DMS 273 treated with DMSO at 0.1 percent for 48 hours (cell line): ENCODE measurements around the gene CHMP4A.
A peak's percentile ranks its signal among the peaks of the same experiment; 100 is the strongest.
"Not testable (repeated sequence)": the region's sequence is repeated elsewhere in the genome, so short reads cannot be mapped to it uniquely, and the experiment has no call there.

Experiments
- DNase-seq: peaks from one replicate; lab custom pipeline; 2025; lab: John Stamatoyannopoulos, UW

The CHMP4A gene

GRCh38 chr14:24222987-24223386 lies 9.7 kb upstream of the CHMP4A start:
- not testable (repeated sequence) for DNase-seq

GRCh38 chr14:24219521-24219920 lies 6.2 kb upstream of the CHMP4A start:
- no peak for DNase-seq

- no peak for DNase-seq
These were observed 5.8 kb upstream of the CHMP4A start for GRCh38 chr14:24219080-24219479.

- DNase-seq: not testable (repeated sequence)
These were observed 3.6 kb upstream of the CHMP4A start for GRCh38 chr14:24216876-24217275.

- DNase-seq: no peak
These were observed 3.0 kb upstream of the CHMP4A start for GRCh38 chr14:24216345-24216699.

GRCh38 chr14:24215495-24216344 lies 2.4 kb upstream of the CHMP4A start, which contains the start of gene MDP1:
Gene MDP1, minus strand, starts transcription at chr14:24216066. Its CDS starts 111 bp downstream, at chr14:24215955.
- DNase-seq: peak; percentile 68

- DNase-seq: no peak
These were observed 776 bp upstream of the CHMP4A start for GRCh38 chr14:24213866-24214662.

- DNase-seq: no peak
These were observed 2.0 kb downstream of the CHMP4A start for GRCh38 chr14:24211311-24211710.

- no peak for DNase-seq
These were observed 5.7 kb downstream of the CHMP4A start for GRCh38 chr14:24207625-24208024.

GRCh38 chr14:24207104-24207551 lies 6.2 kb downstream of the CHMP4A start:
- DNase-seq: no peak

GRCh38 chr14:24206260-24207103 lies 6.8 kb downstream of the CHMP4A start:
- DNase-seq: no peak

GRCh38 chr14:24204163-24205146 lies 8.8 kb downstream of the CHMP4A start:
- no peak for DNase-seq

GRCh38 chr14:24203249-24203886 lies 9.9 kb downstream of the CHMP4A start:
- not testable (repeated sequence) for DNase-seq

GRCh38 chr14:24202538-24202937 lies 10.8 kb downstream of the CHMP4A start:
- not testable (repeated sequence) for DNase-seq

GRCh38 chr14:24198814-24199524 lies 14.3 kb downstream of the CHMP4A start:
- no peak for DNase-seq

GRCh38 chr14:24197056-24197450 lies 16.2 kb downstream of the CHMP4A start:
- no peak for DNase-seq

GRCh38 chr14:24196071-24197055 lies 16.9 kb downstream of the CHMP4A start:
- DNase-seq: no peak
